Activated naive CD4-positive, alpha-beta T cell treated with Interleukin-2 at 50 U/mL for 16 hours (primary cell): ENCODE results near the gene RAB3GAP2.
"Not testable (repeated sequence)": the region's sequence is repeated elsewhere in the genome, so short reads cannot be mapped to it uniquely, and the experiment has no call there.

Experiments
- DNase-seq: peaks from one replicate; pipeline ENCODE4 v3.0.0-alpha.2; 2020

RAB3GAP2 gene

GRCh38 chr1:220195701-220196100 is 76.6 kb downstream of the RAB3GAP2 start:
- no peak for DNase-seq

DNA sequence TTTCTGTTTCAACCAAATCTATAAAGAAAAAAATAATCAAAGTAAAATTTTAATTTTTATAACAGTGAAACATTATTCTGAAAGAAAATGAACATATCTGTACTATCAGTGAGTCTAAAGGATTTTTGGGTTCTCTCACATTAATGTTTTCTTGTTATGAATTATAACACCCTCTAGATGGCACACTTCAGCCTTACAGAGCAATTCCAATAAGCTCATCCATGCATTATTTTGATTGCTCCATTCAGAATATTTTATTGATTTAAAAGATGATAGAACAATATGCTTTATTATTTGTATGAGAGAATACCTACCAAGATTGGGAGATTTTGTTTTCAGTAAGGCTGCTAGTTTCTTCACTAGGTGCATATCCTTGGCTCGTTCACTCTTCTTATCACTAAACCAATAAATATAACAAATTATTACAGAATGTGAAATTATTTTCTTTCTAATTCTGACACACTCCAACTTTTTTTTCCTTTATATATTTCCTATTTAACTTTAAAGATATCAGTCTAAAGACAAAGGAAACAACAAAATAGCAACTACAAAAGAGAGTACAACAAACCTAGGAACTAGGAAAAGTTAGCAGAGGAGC is 82.4 kb downstream of the RAB3GAP2 start:
- no peak for DNase-seq

DNA sequence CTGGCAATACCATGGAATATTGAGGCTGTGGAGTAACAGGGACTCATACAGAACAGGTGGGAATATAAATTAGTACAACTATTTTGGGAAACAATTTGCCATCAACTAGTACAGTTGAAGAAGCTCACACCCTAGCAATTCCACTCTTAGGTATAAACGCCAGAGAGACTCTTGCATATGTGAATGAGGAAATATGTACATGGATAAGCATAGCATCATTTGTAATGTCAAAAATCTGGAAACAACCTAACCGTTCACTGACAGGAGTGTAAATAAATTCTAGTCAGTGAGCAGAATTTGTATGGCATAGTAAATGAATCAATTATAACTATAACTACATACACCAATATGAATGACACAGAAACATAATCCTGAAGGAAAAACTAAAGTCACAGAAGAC is 83.7 kb downstream of the RAB3GAP2 start:
- DNase-seq = no peak

GRCh38 chr1:220186752-220187151 is 85.5 kb downstream of the RAB3GAP2 start:
- DNase-seq = no peak

- no peak for DNase-seq
Observed at GRCh38 chr1:220184506-220184905, 87.7 kb downstream of the RAB3GAP2 start.

DNA sequence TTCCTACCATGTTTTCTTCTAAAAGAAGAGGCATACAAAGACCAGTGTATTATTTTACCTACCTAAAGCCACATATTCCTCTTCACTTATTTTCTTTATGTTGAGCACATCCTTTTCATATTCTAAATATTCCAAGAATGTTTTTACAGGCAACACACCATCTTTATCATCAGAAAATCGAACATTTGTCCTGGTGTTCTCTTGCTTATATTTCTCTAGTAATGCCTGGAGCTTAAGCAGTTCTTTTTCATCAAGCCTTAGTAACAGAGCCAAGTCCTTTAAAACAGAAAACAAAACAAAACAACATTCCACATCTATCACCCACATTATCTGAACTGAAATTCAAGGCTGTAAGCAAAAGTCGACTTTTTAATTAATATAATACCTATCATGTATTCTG is 89.6 kb downstream of the RAB3GAP2 start:
- no peak for DNase-seq

- DNase-seq = no peak
Observed at GRCh38 chr1:220182111-220182510, 90.1 kb downstream of the RAB3GAP2 start.

- DNase-seq = no peak
Observed at GRCh38 chr1:220176540-220176939, 95.7 kb downstream of the RAB3GAP2 start.

DNA sequence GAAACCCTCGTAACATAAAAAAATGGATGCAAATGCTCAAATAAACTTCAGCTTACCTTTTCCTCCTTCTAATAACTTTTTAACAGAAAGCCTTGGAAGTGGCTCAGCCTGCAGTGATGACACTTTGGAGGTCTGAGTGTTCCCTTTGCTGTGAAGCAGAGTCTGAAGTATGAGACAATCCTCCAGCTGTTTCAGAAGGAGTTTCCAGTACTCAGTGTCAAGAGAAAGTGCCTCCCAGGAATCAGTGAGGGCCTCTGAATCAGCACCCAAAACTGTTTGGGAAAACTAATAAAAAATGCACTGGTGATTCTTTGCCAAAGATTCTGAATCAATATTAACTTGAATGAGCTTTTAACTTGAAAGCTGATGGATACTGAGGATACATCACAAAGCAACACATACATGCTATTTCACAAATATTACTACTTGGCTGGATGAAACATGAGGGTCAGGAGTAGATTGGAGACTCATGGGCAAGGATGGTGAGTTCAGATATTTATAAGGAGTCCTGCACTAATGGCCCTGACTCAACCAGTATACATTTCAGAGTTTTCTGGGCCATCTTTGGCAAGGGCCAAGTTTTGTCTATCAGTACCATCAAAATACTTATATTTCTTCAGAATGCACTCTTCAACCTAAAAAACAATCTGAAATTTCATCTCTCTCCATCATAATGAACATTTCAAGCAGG is 101.3 kb downstream of the RAB3GAP2 start:
- DNase-seq = no peak

DNA sequence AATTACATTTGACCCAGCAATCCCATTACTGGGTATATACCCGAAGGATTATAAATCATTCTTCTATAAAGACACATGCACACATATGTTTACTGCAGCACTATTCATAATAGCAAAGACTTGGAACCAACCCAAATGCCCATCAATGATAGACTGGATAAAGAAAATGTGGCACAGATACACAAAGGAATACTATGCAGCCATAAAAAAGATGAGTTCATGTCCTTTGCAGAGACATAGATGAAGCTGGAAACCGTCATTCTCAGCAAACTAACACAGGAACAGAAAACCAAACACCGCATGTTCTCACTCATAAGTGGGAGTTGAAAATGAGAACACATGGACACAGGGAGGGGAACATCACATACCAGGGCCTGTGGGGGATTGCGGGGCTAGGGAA is 102.4 kb downstream of the RAB3GAP2 start:
- DNase-seq = not testable (repeated sequence)

DNA sequence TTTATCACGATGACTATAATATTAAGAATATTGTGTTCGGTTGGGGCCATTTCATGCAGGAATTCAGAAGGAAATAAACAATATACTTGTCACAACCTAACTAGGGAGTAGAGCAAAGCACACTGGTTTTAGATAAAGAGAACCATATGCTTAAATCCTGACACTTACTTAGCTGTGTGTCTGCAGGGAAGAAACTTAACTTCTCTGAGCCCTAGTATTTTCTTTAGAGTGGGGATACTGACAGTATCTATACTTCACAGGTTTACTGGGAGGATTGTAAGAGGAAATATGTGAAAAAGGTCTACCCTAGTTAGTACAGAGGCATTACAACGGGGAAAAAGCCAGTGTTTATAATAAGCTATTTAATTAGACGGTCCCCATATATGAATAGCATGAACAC is 105.4 kb downstream of the RAB3GAP2 start:
- DNase-seq = no peak

DNA sequence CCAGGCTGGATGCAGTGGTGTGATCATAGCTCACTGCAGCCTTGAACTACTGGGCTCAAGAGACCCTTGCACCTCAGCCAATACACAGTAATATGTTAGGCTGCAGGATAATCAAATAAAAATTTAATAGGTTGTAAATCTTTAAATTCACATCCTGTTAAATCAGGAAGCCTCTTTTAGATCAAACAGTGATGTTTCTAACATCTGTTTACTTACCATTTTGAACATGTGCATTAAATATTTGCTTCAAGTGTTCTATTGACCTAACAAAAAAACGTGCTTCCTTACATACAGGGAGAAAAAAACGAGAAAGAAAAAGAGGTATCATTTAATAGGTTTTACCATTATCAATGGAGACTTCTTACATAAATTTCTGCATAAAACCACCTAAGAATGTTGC is 107.7 kb downstream of the RAB3GAP2 start:
- no peak for DNase-seq

DNA sequence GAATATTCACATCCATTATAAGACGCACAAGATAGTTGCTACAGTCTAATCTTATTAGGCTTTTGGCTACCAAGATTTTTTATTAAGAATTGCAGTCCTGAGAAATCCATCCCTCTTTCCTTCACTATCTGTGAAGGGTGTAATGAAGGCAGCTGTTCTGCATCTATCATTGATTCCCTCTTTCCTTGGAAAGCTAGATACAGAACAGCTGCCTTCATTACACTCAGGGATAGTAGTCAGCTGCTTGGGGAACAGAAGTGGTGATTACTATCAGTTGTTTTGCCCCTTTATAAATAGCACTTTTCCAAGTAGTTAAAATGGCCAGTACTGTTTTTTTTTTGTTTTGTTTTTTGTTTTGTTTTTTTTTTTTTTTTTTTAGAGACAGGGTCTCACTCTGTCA is 108.1 kb downstream of the RAB3GAP2 start:
- DNase-seq = no peak

- DNase-seq = no peak
Observed at GRCh38 chr1:220160027-220160426, 112.2 kb downstream of the RAB3GAP2 start.

DNA sequence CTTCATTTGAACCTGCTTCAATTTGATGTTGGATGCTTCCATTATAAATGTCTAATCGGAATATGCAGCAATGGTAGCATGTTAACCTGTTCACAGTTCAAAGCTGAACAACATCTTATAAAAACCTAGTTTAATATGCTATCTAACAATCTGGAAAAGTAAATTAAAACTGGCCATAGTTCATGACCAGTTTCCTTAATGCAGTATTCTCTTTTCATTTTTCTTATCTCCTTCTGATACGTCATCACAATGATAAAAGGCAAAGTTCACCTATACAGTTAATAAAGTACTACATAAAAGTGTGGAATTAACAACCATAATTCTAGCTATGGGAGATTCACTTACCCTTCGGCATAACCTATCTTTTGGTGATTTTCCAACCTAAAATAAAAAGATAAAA is 113.2 kb downstream of the RAB3GAP2 start:
- DNase-seq = no peak

DNA sequence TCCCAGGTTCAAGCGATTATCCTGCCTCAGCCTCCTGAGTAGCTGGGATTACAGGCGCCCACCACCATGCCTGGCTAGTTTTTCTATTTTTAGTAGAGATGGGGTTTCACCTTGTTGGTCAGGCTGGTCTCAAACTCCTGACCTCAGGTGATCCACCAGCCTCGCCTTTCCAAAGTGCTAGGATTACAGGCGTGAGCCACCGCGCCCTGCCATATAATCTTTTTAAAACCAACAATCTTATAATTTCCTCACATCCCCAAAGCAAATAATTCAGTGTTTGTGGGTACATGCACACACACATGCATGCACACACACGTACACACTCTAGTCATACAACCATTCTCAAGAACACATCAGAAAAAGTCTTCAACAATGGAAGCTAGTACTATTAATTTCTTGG is 113.7 kb downstream of the RAB3GAP2 start:
- DNase-seq = not testable (repeated sequence)

GRCh38 chr1:220157738-220158137 is 114.5 kb downstream of the RAB3GAP2 start:
- DNase-seq = no peak

DNA sequence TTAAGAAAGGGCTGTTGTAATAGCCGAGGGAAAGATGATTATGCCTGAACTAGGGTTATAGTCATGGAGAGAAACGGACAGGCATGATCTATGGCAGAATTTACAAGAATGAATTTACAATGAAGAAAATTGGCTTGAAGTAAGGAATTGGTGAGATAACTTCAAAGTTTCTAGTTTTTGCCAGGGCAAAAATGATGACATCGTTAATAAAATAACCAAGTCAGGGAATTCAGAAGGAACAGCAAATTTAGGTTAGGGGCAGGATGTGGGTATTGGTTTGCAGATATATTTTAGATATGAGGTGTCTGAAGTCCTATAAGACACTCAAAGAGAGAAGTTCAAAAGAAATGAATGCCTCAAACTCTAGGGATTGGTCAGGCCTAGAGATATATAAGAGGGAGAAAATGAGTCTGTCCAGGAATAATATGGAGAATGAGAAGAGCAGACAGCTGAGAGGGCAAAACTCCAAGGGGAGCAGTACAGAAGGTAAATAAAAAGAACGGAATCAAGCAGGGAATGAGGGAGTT is 115.6 kb downstream of the RAB3GAP2 start:
- DNase-seq = no peak

- DNase-seq = no peak
Observed at GRCh38 chr1:220153147-220153546, 119.1 kb downstream of the RAB3GAP2 start.

DNA sequence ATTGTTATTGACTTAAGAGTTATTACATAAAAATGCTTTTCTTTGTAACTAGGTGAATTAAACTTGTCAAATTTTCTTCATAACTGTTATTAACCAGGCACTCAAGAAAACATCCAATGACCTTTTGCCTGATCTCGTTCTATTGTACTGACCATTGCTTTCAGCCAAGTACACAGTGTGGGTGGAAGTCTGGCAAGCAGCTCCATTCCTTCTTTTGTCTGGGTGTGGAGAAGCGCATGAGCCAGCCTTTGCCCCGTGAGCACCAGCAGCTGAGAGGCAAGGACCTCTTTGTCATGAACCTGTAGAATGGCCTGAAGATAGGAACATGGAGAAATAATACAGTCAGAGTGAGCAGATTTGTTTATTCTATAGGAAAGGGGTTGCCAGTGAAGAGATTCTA is 120.8 kb downstream of the RAB3GAP2 start:
- DNase-seq = no peak

DNA sequence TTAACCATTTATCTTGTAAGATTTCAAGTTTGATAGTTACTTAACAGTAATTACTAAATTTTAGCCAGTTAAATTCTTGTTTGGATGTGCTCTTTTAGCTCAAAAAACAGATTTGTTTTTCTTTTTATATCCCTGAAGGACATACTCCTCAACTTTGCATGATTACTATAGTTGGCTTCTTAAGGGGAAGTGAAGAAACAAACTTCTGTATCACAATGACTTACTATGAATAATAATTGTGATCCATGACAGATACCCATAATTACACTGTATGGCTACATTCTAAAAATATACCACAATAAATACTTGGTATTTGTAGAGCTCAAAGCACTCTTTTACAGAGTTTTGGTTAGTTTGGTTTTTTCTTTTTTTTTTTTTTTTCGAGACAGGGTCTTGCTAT is 122.5 kb downstream of the RAB3GAP2 start:
- DNase-seq = no peak

DNA sequence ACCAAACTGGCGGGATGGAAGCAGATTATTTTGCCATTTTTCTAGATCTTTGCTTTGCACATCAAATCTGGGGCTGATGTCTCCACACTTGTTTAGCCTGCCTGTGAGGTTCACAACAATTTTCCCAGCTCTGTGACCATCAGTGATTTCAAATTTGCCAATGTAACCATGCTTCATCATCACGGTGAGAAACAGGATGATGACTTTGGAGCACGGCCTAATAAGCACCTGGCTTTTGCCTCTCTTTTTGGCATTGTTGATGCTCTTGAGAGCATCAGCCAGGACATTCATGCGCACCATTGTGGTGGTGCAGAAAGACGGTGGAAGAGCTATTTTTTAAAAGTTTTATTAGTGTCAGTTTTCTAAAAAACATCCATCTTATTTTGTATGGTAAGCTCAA is 128.2 kb downstream of the RAB3GAP2 start:
- no peak for DNase-seq

DNA sequence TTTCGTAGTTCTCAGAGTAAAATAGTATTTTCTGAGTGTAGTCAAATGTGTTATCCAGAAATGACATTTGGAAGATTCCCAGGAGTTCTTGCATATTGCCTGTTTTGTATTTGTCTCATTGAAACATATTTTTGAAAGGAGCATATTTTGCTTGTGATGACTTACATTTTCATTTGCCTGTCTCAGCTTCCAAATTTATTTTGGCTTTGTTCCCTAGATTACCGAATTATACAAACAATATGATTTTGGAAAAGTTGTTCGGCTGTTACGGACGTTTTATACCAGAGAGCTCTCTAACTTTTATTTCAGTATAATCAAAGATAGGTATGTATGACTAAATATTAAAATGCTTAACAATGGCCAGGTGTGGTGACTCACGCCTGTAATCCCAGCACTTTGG is 132.3 kb downstream of the RAB3GAP2 start:
- no peak for DNase-seq

GRCh38 chr1:220137019-220137786 is 135.1 kb downstream of the RAB3GAP2 start:
- no peak for DNase-seq
